ENCODE measurements around the gene TSC22D3.

Gene TSC22D3

DNA sequence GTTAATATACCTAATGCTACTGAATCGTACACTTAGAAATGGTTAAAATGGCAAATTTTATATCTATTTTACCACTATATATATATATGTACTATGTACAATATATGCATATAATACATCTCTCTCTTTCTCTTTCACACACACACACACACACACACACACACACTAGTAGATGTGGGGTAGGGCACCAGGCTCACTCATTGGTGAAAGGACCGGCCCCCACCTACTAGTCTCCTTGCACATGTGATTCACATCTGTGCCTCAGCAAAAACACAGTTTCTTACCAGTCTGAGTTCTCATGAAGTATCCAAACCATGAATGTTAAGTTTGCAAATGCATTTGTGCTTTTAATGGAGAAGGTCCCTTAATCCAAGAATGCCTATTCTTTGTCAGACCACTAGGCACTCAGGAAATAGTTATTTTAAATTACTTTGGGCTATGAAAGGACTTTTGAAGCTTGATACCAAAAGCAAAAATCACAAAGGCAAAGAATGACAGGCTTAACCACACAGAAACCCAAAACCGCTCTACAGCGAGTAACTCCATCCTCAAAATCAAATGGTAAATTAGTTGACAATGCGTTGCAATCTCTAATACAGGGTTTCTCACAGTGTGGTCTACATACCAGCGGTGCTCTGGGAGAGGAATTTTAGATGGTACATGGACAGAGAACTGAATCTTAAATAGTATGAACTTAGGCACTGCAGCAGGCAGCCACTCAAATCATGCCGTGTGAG is 5.8 kb downstream of the TSC22D3 start:
- TF ChIP-seq SIN3A (IDR thresholded peaks at IDR 0.05; ENCODE audit: borderline replicate concordance, insufficient read depth, low read length) = no peak
- TF ChIP-seq TAF1 (IDR thresholded peaks at IDR 0.05; ENCODE audit: borderline replicate concordance, insufficient read depth, low read length) = no peak
- no peak for TF ChIP-seq FOXP2 (optimal IDR thresholded peaks at IDR 0.05; ENCODE audit: borderline replicate concordance, extremely low read depth, extremely low read length, insufficient read depth)

DNA sequence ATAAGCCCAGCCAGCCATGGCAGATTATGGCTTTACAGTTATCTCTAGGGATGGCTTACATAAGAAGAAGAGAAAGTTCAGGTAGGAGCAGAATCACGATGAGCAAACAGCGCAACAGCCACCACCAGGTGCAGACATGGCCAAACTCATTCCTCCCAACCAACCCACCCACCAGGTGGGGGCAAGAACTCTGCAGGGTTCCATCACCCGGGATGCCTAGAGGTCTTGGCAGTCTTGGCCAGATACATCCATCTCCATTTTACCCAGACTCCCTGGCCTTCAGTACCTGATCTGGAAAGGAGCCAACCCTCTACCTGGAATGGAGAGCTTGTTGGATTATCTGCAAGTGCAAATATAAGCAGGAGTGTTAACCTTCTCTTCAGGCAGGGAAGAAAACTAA is 7.5 kb downstream of the TSC22D3 start:
- no peak for TF ChIP-seq TAF1 (IDR thresholded peaks at IDR 0.05; ENCODE audit: borderline replicate concordance, insufficient read depth, low read length)
- no peak for TF ChIP-seq POLR2AphosphoS5 (IDR thresholded peaks at IDR 0.05; ENCODE audit: low read depth, low read length)
- TF ChIP-seq, protein P1, sequence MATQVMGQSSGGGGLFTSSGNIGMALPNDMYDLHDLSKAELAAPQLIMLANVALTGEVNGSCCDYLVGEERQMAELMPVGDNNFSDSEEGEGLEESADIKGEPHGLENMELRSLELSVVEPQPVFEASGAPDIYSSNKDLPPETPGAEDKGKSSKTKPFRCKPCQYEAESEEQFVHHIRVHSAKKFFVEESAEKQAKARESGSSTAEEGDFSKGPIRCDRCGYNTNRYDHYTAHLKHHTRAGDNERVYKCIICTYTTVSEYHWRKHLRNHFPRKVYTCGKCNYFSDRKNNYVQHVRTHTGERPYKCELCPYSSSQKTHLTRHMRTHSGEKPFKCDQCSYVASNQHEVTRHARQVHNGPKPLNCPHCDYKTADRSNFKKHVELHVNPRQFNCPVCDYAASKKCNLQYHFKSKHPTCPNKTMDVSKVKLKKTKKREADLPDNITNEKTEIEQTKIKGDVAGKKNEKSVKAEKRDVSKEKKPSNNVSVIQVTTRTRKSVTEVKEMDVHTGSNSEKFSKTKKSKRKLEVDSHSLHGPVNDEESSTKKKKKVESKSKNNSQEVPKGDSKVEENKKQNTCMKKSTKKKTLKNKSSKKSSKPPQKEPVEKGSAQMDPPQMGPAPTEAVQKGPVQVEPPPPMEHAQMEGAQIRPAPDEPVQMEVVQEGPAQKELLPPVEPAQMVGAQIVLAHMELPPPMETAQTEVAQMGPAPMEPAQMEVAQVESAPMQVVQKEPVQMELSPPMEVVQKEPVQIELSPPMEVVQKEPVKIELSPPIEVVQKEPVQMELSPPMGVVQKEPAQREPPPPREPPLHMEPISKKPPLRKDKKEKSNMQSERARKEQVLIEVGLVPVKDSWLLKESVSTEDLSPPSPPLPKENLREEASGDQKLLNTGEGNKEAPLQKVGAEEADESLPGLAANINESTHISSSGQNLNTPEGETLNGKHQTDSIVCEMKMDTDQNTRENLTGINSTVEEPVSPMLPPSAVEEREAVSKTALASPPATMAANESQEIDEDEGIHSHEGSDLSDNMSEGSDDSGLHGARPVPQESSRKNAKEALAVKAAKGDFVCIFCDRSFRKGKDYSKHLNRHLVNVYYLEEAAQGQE (IDR thresholded peaks at IDR 0.05; ENCODE audit: insufficient read depth in 1 of 2, low read depth in 2 of 2, low read length in 2 of 2) = no peak
- TF ChIP-seq SIN3A (IDR thresholded peaks at IDR 0.05; ENCODE audit: borderline replicate concordance, insufficient read depth, low read length) = no peak
- no peak for TF ChIP-seq FOXP2 (optimal IDR thresholded peaks at IDR 0.05; ENCODE audit: borderline replicate concordance, extremely low read depth, extremely low read length, insufficient read depth)

GRCh38 chrX:107766470-107767150 is 9.0 kb downstream of the TSC22D3 start:
- TF ChIP-seq POLR2AphosphoS5 (IDR thresholded peaks at IDR 0.05; ENCODE audit: low read depth, low read length) (no peak), SIN3A (IDR thresholded peaks at IDR 0.05; ENCODE audit: borderline replicate concordance, insufficient read depth, low read length) (no peak), FOXP2 (optimal IDR thresholded peaks at IDR 0.05; ENCODE audit: borderline replicate concordance, extremely low read depth, extremely low read length, insufficient read depth) (no peak), TAF1 (IDR thresholded peaks at IDR 0.05; ENCODE audit: borderline replicate concordance, insufficient read depth, low read length) (no peak)
- TF ChIP-seq, protein P1 (IDR thresholded peaks at IDR 0.05; ENCODE audit: insufficient read depth in 1 of 2, low read depth in 2 of 2, low read length in 2 of 2) = no peak

GRCh38 chrX:107764845-107765608 is 10.6 kb downstream of the TSC22D3 start:
- TF ChIP-seq TAF1 (IDR thresholded peaks at IDR 0.05; ENCODE audit: borderline replicate concordance, insufficient read depth, low read length) (no peak), SIN3A (IDR thresholded peaks at IDR 0.05; ENCODE audit: borderline replicate concordance, insufficient read depth, low read length) (no peak), POLR2AphosphoS5 (IDR thresholded peaks at IDR 0.05; ENCODE audit: low read depth, low read length) (no peak), FOXP2 (optimal IDR thresholded peaks at IDR 0.05; ENCODE audit: borderline replicate concordance, extremely low read depth, extremely low read length, insufficient read depth) (no peak)
- TF ChIP-seq, protein P1 (IDR thresholded peaks at IDR 0.05; ENCODE audit: insufficient read depth in 1 of 2, low read depth in 2 of 2, low read length in 2 of 2) = no peak

GRCh38 chrX:107763647-107764046 is 11.9 kb downstream of the TSC22D3 start:
- TF ChIP-seq TAF1 (IDR thresholded peaks at IDR 0.05; ENCODE audit: borderline replicate concordance, insufficient read depth, low read length) (no peak), POLR2AphosphoS5 (IDR thresholded peaks at IDR 0.05; ENCODE audit: low read depth, low read length) (no peak), FOXP2 (optimal IDR thresholded peaks at IDR 0.05; ENCODE audit: borderline replicate concordance, extremely low read depth, extremely low read length, insufficient read depth) (no peak), SIN3A (IDR thresholded peaks at IDR 0.05; ENCODE audit: borderline replicate concordance, insufficient read depth, low read length) (no peak)
- TF ChIP-seq, protein P1 (IDR thresholded peaks at IDR 0.05; ENCODE audit: insufficient read depth in 1 of 2, low read depth in 2 of 2, low read length in 2 of 2) = no peak

Measured in PFSK-1 (cell line).